Trophoblast cell (in vitro differentiated cells and primary cell): Measurements from ENCODE around the gene TMEM14B.
A peak's percentile ranks its signal among the peaks of the same experiment; 100 is the strongest.
"Not testable (repeated sequence)": the region's sequence is repeated elsewhere in the genome, so short reads cannot be mapped to it uniquely, and the experiment has no call there.

ENCODE experiments used
- DNase-seq, 2 donors: peaks; one replicate each; pipeline ENCODE4 v3.0.0-alpha.2; 2016
- H2AFZ ChIP-seq: 2 replicates; pipeline ENCODE4 v1.6.1; 2013; ENCODE audit warnings: low read length, moderate library complexity, mild to moderate bottlenecking; ENCODE audit not compliant: insufficient read depth, poor library complexity
- H2AK5ac ChIP-seq: 2 replicates; pipeline ENCODE4 v1.6.1; 2013; ENCODE audit warnings: mild to moderate bottlenecking, low read length
- H2BK120ac ChIP-seq: 2 replicates; pipeline ENCODE4 v1.6.1; 2013; ENCODE audit warnings: low read length, mild to moderate bottlenecking, moderate library complexity; ENCODE audit not compliant: insufficient read depth, poor library complexity
- H2BK12ac ChIP-seq: 2 replicates; pipeline ENCODE4 v1.6.1; 2013; ENCODE audit warnings: mild to moderate bottlenecking, low read length, moderate library complexity
- H2BK5ac ChIP-seq: 2 replicates; pipeline ENCODE4 v1.6.1; 2013; ENCODE audit warnings: low read length, low read depth, moderate library complexity, mild to moderate bottlenecking; ENCODE audit not compliant: poor library complexity
- H3K14ac ChIP-seq: 2 replicates; pipeline ENCODE4 v1.6.1; 2013; ENCODE audit warnings: mild to moderate bottlenecking, low read length
- H3K18ac ChIP-seq: 2 replicates; pipeline ENCODE4 v1.6.1; 2013; ENCODE audit warnings: mild to moderate bottlenecking, low read length
- H3K23ac ChIP-seq: 2 replicates; pipeline ENCODE4 v1.6.1; 2013; ENCODE audit warnings: low read length
- H3K27ac ChIP-seq: 2 replicates; pipeline ENCODE4 v1.5.1; 2013; ENCODE audit warnings: low read depth, mild to moderate bottlenecking, inconsistent platforms, low read length, moderate library complexity
- H3K27me3 ChIP-seq: 2 replicates; pipeline ENCODE4 v1.6.1; 2013; ENCODE audit warnings: inconsistent platforms, mild to moderate bottlenecking, low read length, moderate library complexity; ENCODE audit not compliant: insufficient read depth
- H3K36me3 ChIP-seq, 2 experiments: 1 replicate in 1 of 2; 2 replicates in 1 of 2; pipeline ENCODE4 v1.6.1; 2013; ENCODE audit warnings: low read length in 2 of 2, mild to moderate bottlenecking in 2 of 2, moderate library complexity in 1 of 2; ENCODE audit not compliant: insufficient read depth in 2 of 2, control insufficient read depth in 1 of 2
- H3K4ac ChIP-seq: 2 replicates; pipeline ENCODE4 v1.6.1; 2013; ENCODE audit warnings: low read depth, mild to moderate bottlenecking, low read length, moderate library complexity
- H3K4me1 ChIP-seq, 2 experiments: 1 replicate in 1 of 2; 2 replicates in 1 of 2; pipeline ENCODE4 v1.6.1; 2013; ENCODE audit warnings: low read length in 2 of 2, mild to moderate bottlenecking in 2 of 2, moderate library complexity in 1 of 2; ENCODE audit not compliant: insufficient read depth in 2 of 2, control insufficient read depth in 1 of 2
- H3K4me2 ChIP-seq: 2 replicates; pipeline ENCODE4 v1.6.1; 2013; ENCODE audit warnings: inconsistent platforms, mild to moderate bottlenecking, low read length, moderate library complexity
- H3K4me3 ChIP-seq: 2 replicates; pipeline ENCODE4 v1.5.1; 2013; ENCODE audit warnings: mild to moderate bottlenecking, low read depth, low read length, inconsistent platforms
- H3K79me1 ChIP-seq: one replicate; pipeline ENCODE4 v1.6.1; 2013; ENCODE audit warnings: low read length
- H3K79me2 ChIP-seq: 2 replicates; pipeline ENCODE4 v1.6.1; 2013; ENCODE audit warnings: low read length, mild to moderate bottlenecking; ENCODE audit not compliant: control insufficient read depth, insufficient read depth, poor library complexity
- H3K9ac ChIP-seq: 2 replicates; pipeline ENCODE4 v1.6.1; 2013; ENCODE audit warnings: mild to moderate bottlenecking, low read length
- H3K9me3 ChIP-seq: 2 replicates; pipeline ENCODE4 v1.6.1; 2013; ENCODE audit warnings: low read depth, mild to moderate bottlenecking, control low read depth, inconsistent platforms, low read length; ENCODE audit not compliant: insufficient read depth
- H4K12ac ChIP-seq: 2 replicates; pipeline ENCODE4 v1.6.1; 2013; ENCODE audit warnings: low read depth, mild to moderate bottlenecking, low read length, moderate library complexity
- H4K8ac ChIP-seq: 2 replicates; pipeline ENCODE4 v1.6.1; 2013; ENCODE audit warnings: low read depth, mild to moderate bottlenecking, low read length, moderate library complexity
- H4K91ac ChIP-seq: one replicate; pipeline ENCODE4 v1.6.1; 2013; ENCODE audit warnings: low read depth, mild to moderate bottlenecking, low read length, moderate library complexity
- WGBS: extraction: QIAGEN DNeasy Blood & Tissue Kit; methylation state at CpG from one replicate; pipeline ENCODE4 v1.1.7; 2013; ENCODE audit warnings: missing lambda C conversion rate; ENCODE audit not compliant: insufficient read length, insufficient coverage; ENCODE audit errors: extremely low coverage; 5-methylcytosine and 5-hydroxymethylcytosine counted together

The TMEM14B gene

GRCh38 chr6:10751757-10752156 is 4.2 kb downstream of the TMEM14B start:
- H3K4me3 ChIP-seq, H3K4me1 ChIP-seq, H3K14ac ChIP-seq, H3K9ac ChIP-seq, H4K91ac ChIP-seq, H2BK12ac ChIP-seq, H3K18ac ChIP-seq, H4K12ac ChIP-seq, DNase-seq, H4K8ac ChIP-seq, H3K4ac ChIP-seq, H3K23ac ChIP-seq, H3K27ac ChIP-seq, H2AFZ ChIP-seq, H3K4me2 ChIP-seq, H3K27me3 ChIP-seq, H3K9me3 ChIP-seq, H3K79me2 ChIP-seq, H2BK120ac ChIP-seq, H2BK5ac ChIP-seq, H3K79me1 ChIP-seq, H2AK5ac ChIP-seq: not testable (repeated sequence)
- H3K36me3 ChIP-seq = peaks cover 18 to 40% of the 10 kb centered on the region in 2 experiments
- WGBS = no CpG with 5 or more reads among the region's 5 CpGs

- no peak overlapping the region for H3K4ac ChIP-seq
- no peak overlapping the region for H3K18ac ChIP-seq
- H3K9ac ChIP-seq = no peak overlapping the region
- no peak overlapping the region for H3K23ac ChIP-seq
- no peak overlapping the region for H4K91ac ChIP-seq
- no peak for DNase-seq
- no peak overlapping the region for H4K8ac ChIP-seq
- no peak overlapping the region for H2BK120ac ChIP-seq
- no peak overlapping the region for H2AK5ac ChIP-seq
- no peaks in the 10 kb centered on the region for H3K79me1 ChIP-seq
- H2AFZ ChIP-seq = no peak overlapping the region
- H3K27ac ChIP-seq = no peak overlapping the region
- no peaks in the 10 kb centered on the region for H3K27me3 ChIP-seq
- no peak overlapping the region for H2BK12ac ChIP-seq
- H3K4me3 ChIP-seq = no peak overlapping the region
- peaks cover 0 to 2% of the 10 kb centered on the region in 2 experiments for H3K4me1 ChIP-seq
- no peak overlapping the region for H3K4me2 ChIP-seq
- H4K12ac ChIP-seq = no peak overlapping the region
- H2BK5ac ChIP-seq = no peak overlapping the region
- H3K9me3 ChIP-seq = peaks cover 2% of the 10 kb centered on the region
- peaks cover 23 to 41% of the 10 kb centered on the region in 2 experiments for H3K36me3 ChIP-seq
- no peak overlapping the region for H3K14ac ChIP-seq
- H3K79me2 ChIP-seq = no peaks in the 10 kb centered on the region
- no CpG with 5 or more reads among the region's 1 CpG for WGBS
Observed at GRCh38 chr6:10756085-10756484, 8.5 kb downstream of the TMEM14B start.

- DNase-seq = peak; percentile 65 to 98
- H3K27ac ChIP-seq = no peak overlapping the region
- no peak overlapping the region for H4K8ac ChIP-seq
- H2BK120ac ChIP-seq = no peak overlapping the region
- peaks cover 15 to 21% of the 10 kb centered on the region in 2 experiments for H3K36me3 ChIP-seq
- H3K4ac ChIP-seq = no peak overlapping the region
- no peak overlapping the region for H3K18ac ChIP-seq
- H3K79me1 ChIP-seq = no peaks in the 10 kb centered on the region
- H4K12ac ChIP-seq = no peak overlapping the region
- H3K4me2 ChIP-seq = no peak overlapping the region
- H3K9me3 ChIP-seq = peaks cover 2% of the 10 kb centered on the region
- H3K14ac ChIP-seq = no peak overlapping the region
- no peak overlapping the region for H3K23ac ChIP-seq
- H3K4me3 ChIP-seq = no peak overlapping the region
- H2BK5ac ChIP-seq = no peak overlapping the region
- no peak overlapping the region for H2BK12ac ChIP-seq
- no peak overlapping the region for H2AFZ ChIP-seq
- no peak overlapping the region for H2AK5ac ChIP-seq
- no peak overlapping the region for H4K91ac ChIP-seq
- no peaks in the 10 kb centered on the region for H3K79me2 ChIP-seq
- no CpG with 5 or more reads among the region's 3 CpGs for WGBS
- H3K4me1 ChIP-seq = peaks cover 0 to 2% of the 10 kb centered on the region in 2 experiments
- H3K9ac ChIP-seq = no peak overlapping the region
- no peaks in the 10 kb centered on the region for H3K27me3 ChIP-seq
Observed at GRCh38 chr6:10759312-10759839, 11.8 kb downstream of the TMEM14B start.

GRCh38 chr6:10759884-10760329 is 12.3 kb downstream of the TMEM14B start:
- Histone ChIP-seq H3K23ac (no peak overlapping the region), H2AFZ (no peak overlapping the region), H3K4me3 (no peak overlapping the region), H3K4ac (no peak overlapping the region), H2BK12ac (no peak overlapping the region), H3K4me1 (peaks cover 0 to 2% of the 10 kb centered on the region in 2 experiments), H2BK5ac (no peak overlapping the region), H3K79me2 (no peaks in the 10 kb centered on the region), H2AK5ac (no peak overlapping the region), H4K8ac (no peak overlapping the region), H4K91ac (no peak overlapping the region), H3K14ac (no peak overlapping the region), H3K79me1 (no peaks in the 10 kb centered on the region), H3K36me3 (peaks cover 12 to 17% of the 10 kb centered on the region in 2 experiments), H3K9ac (peak overlapping the region; percentile 33), H3K27me3 (no peaks in the 10 kb centered on the region), H2BK120ac (no peak overlapping the region), H3K4me2 (no peak overlapping the region), H4K12ac (no peak overlapping the region), H3K9me3 (peaks cover 2% of the 10 kb centered on the region), H3K18ac (no peak overlapping the region), H3K27ac (no peak overlapping the region)
- no peak for DNase-seq
- no CpG with 5 or more reads among the region's 6 CpGs for WGBS
